ENCODE results near the gene HOXB9. TPM values are rescaled to one million over a fixed set of nuclear protein-coding genes. Genes with fewer than 3 reads are reported as not detected.
A peak's percentile ranks its signal among the peaks of the same experiment; 100 is the strongest.

The HOXB9 gene
- not detected for polyA plus RNA-seq

DNA sequence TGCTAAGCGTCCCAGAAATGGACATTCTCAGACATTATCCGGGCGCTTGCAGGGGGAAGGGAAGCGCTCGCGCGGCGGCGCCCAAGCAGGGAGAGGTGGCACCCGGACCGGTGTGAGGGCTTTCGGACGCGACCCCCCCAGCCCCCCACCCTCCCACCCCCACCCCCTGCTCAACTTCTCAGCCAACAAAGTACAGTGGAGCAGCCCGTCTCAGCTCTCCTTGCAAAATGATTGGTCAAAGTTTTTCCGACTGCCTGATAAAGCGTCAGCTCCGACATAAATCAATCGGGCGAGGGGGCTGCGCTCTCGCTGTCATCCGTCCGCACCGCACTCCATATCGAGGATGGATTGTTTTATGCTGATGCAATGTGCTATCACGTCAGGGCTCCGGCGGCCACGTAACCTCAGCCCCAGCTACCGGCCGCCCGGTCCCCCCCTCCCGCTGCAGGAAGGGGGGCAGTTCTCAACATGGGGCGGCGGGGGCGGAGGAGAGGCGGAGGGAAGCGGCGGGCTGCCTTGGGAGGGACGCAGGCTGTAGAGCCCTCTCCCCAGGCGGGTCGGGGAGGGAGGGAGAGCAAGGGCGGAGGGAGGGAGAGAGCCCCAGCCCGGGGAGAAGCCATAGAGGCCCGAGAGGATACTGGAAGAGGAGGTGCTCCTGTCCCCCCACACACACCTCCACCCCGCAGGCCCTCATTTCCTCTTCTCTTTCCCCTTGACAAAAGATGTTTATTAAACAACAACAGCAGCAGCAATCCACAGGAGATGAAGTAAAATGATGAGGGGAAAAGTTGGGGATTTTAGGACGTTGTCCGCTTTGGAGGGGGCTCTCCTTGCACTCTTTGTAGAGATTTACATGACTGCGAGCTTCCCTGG, at the start of gene HOXB9:
Gene HOXB9 (minus strand): TSS at position 114 of the 873 bp plus-strand sequence. CDS start 89 bp downstream, at position 25.
- Mint-ChIP-seq H3K36me3 (no peaks in the 10 kb centered on the region), H3K9me3 (no peaks in the 10 kb centered on the region), H3K4me3 (peak within 1 kb of the TSS; percentile 78 to 91 (median 88)), H3K4me1 (peaks cover 15 to 19% of the 10 kb centered on the region in 2 donors), H3K27ac (peak within 1 kb of the TSS in 5 of 6 donors; percentile 50 to 92 (median 84)), H3K27me3 (ENCODE audit: low read depth in 3 of 3) (peaks cover 30 to 59% (median 36%) of the 10 kb centered on the region in 3 donors)
- peak; percentile 55 to 69 (median 60) for DNase-seq

- peaks cover 4 to 15% (median 6%) of the 10 kb centered on the region in 3 donors for H3K27me3 Mint-ChIP-seq (ENCODE audit: low read depth in 3 of 3)
- no peaks in the 10 kb centered on the region for H3K36me3 Mint-ChIP-seq
Observed at GRCh38 chr17:48672340-48672739, 46.2 kb upstream of the HOXB9 start.

DNA sequence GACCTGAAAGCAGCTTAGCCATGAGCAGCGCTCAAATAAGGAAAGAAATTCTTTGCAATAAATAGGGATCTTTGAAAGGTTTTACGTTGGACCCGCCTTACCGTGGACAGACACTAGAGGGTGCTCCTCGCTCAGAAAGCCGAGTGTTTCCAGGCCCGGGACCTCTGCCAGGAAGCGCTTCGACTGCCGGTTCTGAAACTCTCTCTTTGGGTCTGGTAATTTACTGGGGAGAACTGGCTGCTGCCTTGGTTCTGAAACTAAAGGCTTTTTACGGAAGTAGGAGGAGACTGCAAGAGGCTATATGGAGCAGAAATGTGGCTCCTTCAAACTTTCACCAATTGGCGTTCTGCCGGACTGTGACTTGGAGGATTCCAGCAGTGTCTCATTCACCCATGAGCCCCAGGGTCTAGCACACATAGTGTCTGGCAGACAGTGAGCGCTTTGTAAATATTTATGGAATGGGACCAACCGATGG, 45.6 kb upstream of the HOXB9 start:
- H3K27me3 Mint-ChIP-seq (ENCODE audit: low read depth in 3 of 3): peaks cover 4 to 13% (median 8%) of the 10 kb centered on the region in 3 donors

More at GRCh38 chr17:48672340-48672739, 46.2 kb upstream of the HOXB9 start:
- Mint-ChIP-seq H3K4me3 (no peak overlapping the region), H3K27ac (no peak overlapping the region), H3K9me3 (no peaks in the 10 kb centered on the region), H3K4me1 (peaks cover 4 to 6% of the 10 kb centered on the region in 2 donors)
- DNase-seq: no peak

DNA sequence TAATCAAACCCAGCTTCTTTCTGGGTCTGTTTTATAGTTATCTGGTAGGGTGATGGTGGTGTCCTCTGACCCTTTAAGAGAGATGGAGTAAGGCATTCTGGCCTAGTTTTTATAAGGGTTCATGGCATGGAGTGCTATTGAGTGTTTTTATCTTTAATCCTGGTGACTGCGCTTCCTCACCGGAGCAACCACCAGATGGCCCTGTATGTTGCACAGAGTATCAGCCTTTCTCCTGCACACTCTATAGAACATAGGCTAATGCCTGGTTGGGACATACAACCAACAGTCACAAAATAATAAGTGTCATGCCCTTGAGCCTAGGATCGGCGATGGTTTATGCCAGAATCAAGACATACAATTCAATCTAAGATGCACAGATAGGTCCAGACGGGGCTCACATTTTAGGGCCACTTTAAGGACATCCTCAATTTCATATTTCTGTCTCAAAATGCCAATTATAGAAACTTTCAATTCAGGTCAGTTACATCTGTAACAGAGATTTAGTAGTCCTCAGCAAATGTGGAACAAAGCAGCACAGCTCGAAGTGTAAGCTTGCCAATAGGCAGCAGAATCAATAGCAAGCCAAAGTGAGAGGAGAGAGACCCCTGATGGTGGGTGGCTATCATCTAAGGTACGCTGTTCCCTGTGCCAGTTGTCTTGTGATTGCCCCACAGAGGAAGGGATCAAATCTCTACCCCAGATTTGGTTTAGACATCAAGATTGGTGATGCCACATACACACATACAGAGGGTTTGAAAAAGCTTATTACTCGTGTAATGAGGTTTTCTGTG, 37.2 kb upstream of the HOXB9 start:
- H3K4me1 Mint-ChIP-seq: no peaks in the 10 kb centered on the region
- no peak overlapping the region for H3K27ac Mint-ChIP-seq
- H3K9me3 Mint-ChIP-seq: no peaks in the 10 kb centered on the region
- no peaks in the 10 kb centered on the region for H3K36me3 Mint-ChIP-seq
- peaks cover 0 to 2% (median 2%) of the 10 kb centered on the region in 3 donors for H3K27me3 Mint-ChIP-seq (ENCODE audit: low read depth in 3 of 3)
- DNase-seq: no peak
- no peak overlapping the region for H3K4me3 Mint-ChIP-seq

More for the DNA sequence above, 45.6 kb upstream of the HOXB9 start:
- Mint-ChIP-seq H3K36me3 (no peaks in the 10 kb centered on the region), H3K4me3 (peak overlapping the region; percentile 18 to 80 (median 51)), H3K9me3 (no peaks in the 10 kb centered on the region), H3K27ac (no peak overlapping the region), H3K4me1 (peaks cover 4 to 6% of the 10 kb centered on the region in 2 donors)
- DNase-seq: peak; percentile 35 to 50 (median 45)

DNA sequence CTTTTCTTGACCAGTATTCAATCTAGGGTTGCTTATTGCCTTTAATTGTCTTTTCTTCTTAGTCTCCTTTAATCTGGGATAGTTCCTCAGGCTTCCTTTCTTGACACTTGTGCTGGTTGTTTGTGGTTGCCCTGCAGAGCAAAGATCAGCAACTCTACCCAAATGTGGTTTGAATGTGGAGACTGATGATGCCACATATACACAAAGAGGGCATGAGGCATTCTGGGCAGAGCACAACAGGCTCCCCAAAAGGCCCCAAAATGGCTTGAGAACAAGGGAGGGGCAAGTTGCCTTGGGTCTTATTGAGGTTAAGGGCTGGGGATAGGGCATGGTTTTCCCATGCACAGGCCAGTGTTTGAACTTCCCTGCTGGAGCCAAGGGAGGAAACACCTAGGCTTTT, 29.8 kb upstream of the HOXB9 start:
- H3K4me3 Mint-ChIP-seq: no peak overlapping the region
- H3K4me1 Mint-ChIP-seq: peaks cover 5 to 13% of the 10 kb centered on the region in 2 donors
- H3K36me3 Mint-ChIP-seq: no peaks in the 10 kb centered on the region
- H3K27me3 Mint-ChIP-seq (ENCODE audit: low read depth in 3 of 3): no peaks in the 10 kb centered on the region
- DNase-seq: no peak
- peak overlapping the region in 1 of 6 donors; percentile 50 for H3K27ac Mint-ChIP-seq
- H3K9me3 Mint-ChIP-seq: no peaks in the 10 kb centered on the region

GRCh38 chr17:48649741-48650140, 23.6 kb upstream of the HOXB9 start:
- Mint-ChIP-seq H3K4me3 (no peak overlapping the region), H3K36me3 (no peaks in the 10 kb centered on the region), H3K27me3 (ENCODE audit: low read depth in 3 of 3) (peaks cover 4 to 15% (median 11%) of the 10 kb centered on the region in 3 donors), H3K9me3 (no peaks in the 10 kb centered on the region), H3K4me1 (peaks cover 18 to 32% of the 10 kb centered on the region in 2 donors), H3K27ac (no peak overlapping the region)
- no peak for DNase-seq

GRCh38 chr17:48647963-48648245, 21.7 kb upstream of the HOXB9 start:
- H3K9me3 Mint-ChIP-seq: no peaks in the 10 kb centered on the region
- peak overlapping the region; percentile 86 to 95 (median 91) for H3K4me3 Mint-ChIP-seq
- H3K4me1 Mint-ChIP-seq: peaks cover 18 to 32% of the 10 kb centered on the region in 2 donors
- H3K27ac Mint-ChIP-seq: peak overlapping the region in 2 of 6 donors; percentile 24 to 64
- DNase-seq: no peak
- H3K27me3 Mint-ChIP-seq (ENCODE audit: low read depth in 3 of 3): peaks cover 4 to 28% (median 24%) of the 10 kb centered on the region in 3 donors
- no peaks in the 10 kb centered on the region for H3K36me3 Mint-ChIP-seq

GRCh38 chr17:48647103-48647962, 21.2 kb upstream of the HOXB9 start:
- Mint-ChIP-seq H3K9me3 (no peaks in the 10 kb centered on the region), H3K27me3 (ENCODE audit: low read depth in 3 of 3) (peaks cover 8 to 29% (median 24%) of the 10 kb centered on the region in 3 donors), H3K27ac (peak overlapping the region in 3 of 6 donors; percentile 28 to 64 (median 46)), H3K4me3 (peak overlapping the region; percentile 86 to 96 (median 92)), H3K36me3 (no peaks in the 10 kb centered on the region), H3K4me1 (peaks cover 16 to 30% of the 10 kb centered on the region in 2 donors)
- DNase-seq: peak in 1 of 3 donors; percentile 23

DNA sequence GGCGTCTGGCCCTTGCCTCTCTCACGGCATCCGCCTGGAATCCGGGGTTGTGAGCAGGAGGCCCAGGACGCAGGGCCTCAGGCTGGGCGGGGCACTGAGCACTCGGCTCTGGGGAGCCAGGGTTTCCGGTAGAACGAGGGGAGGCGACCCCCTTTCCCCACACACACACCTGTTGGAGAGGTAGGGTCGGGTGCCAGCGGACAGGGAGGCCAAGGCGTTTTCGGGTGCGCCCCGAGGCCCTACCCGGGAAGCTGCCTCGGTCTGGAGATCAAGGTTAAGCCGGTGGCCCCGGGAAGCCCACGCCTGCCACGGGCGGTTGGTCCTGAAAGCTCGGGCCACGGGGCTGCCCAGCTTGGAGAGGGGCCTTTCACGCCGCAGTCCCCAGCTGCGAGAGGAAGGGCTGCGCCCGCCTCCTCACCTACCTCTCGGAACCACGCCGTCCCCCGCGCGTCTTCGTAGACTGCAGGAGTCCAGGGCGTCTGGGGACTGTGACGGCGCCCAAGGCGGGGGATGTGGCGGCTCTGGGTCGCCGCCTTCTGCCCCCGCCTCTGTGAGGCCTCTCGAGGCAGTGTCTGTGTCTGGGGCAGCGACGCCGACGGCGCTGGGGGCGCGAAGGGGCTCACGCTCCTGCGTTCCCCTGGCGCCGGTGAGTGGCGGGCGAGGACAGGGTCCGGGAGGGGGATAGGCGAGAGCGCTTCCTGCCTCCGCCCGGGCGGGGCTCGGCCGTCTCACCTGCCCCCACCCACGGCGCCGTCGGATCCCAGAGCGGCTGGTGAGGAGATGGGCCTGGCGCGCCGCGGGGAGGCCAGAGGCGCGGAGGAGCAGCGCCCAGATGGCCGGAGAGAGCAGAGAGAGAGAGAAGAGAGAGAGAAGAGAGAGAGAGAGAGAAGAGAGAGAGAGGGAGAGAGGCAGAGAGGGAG, 20.3 kb upstream of the HOXB9 start:
- H3K36me3 Mint-ChIP-seq: peaks cover 0 to 1% (median 0%) of the 10 kb centered on the region in 3 donors
- peaks cover 14 to 31% of the 10 kb centered on the region in 2 donors for H3K4me1 Mint-ChIP-seq
- peaks cover 10 to 33% (median 25%) of the 10 kb centered on the region in 3 donors for H3K27me3 Mint-ChIP-seq (ENCODE audit: low read depth in 3 of 3)
- no peaks in the 10 kb centered on the region for H3K9me3 Mint-ChIP-seq
- H3K4me3 Mint-ChIP-seq: peak overlapping the region; percentile 86 to 96 (median 92)
- H3K27ac Mint-ChIP-seq: peak overlapping the region in 1 of 6 donors; percentile 46
- peak; percentile 24 to 47 (median 46) for DNase-seq

- Mint-ChIP-seq H3K9me3 (no peaks in the 10 kb centered on the region), H3K4me3 (peak overlapping the region; percentile 53 to 92 (median 70)), H3K4me1 (peaks cover 14 to 33% of the 10 kb centered on the region in 2 donors), H3K36me3 (peaks cover 0 to 5% (median 0%) of the 10 kb centered on the region in 3 donors), H3K27me3 (ENCODE audit: low read depth in 3 of 3) (peaks cover 12 to 37% (median 25%) of the 10 kb centered on the region in 3 donors), H3K27ac (no peak overlapping the region)
- no peak for DNase-seq
Observed at GRCh38 chr17:48645639-48646182, 19.6 kb upstream of the HOXB9 start.

DNA sequence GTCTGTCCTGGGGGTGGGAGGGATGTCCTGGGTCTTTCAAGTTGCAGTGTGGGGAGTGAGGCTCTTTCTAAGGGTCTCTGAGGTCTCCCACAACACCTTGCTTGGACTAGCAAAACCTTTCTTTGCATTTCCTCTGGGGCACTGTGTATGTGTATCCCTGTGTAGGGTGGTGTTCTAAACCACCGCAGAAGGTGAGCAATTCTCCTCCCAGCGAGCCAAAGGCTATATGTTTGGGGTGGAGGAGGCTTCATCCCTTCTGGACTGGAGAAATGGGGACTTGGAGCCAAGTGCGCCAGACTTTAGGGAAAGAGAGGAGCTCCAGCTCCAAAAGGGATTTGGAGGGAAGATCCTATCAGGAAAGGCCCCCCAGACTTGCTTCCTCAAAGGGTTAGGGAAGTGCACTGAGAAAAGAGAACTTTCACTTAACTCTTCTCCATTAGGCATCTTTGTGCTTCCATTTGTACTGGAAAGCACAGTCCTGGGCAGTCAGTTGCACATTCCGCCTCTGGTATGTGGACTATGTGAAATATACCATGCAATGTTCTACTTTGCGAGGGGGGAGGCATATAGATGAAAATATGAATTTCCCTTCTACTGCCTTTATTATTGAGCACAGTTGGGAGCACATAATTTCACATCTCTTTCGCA, 18.9 kb upstream of the HOXB9 start:
- DNase-seq: no peak
- Mint-ChIP-seq H3K27me3 (ENCODE audit: low read depth in 3 of 3) (peaks cover 12 to 37% (median 25%) of the 10 kb centered on the region in 3 donors), H3K36me3 (peaks cover 0 to 5% (median 0%) of the 10 kb centered on the region in 3 donors), H3K4me1 (peaks cover 14 to 33% of the 10 kb centered on the region in 2 donors), H3K9me3 (no peaks in the 10 kb centered on the region), H3K4me3 (peak overlapping the region in 4 of 5 donors; percentile 53 to 92 (median 69)), H3K27ac (no peak overlapping the region)

Data from immature natural killer cell (primary cell).